GM18508 (cell line): ENCODE results near the gene GPC6.
"Not testable (repeated sequence)": the region's sequence is repeated elsewhere in the genome, so short reads cannot be mapped to it uniquely, and the experiment has no call there.

Source experiments
- ATAC-seq: cut with Tn5 transposase; IDR thresholded peaks from one replicate; pipeline ENCODE4 v1.9.1; 2021; ENCODE audit warnings: moderate number of reproducible peaks; ENCODE audit not compliant: insufficient read depth, unreplicated experiment

Gene GPC6

DNA sequence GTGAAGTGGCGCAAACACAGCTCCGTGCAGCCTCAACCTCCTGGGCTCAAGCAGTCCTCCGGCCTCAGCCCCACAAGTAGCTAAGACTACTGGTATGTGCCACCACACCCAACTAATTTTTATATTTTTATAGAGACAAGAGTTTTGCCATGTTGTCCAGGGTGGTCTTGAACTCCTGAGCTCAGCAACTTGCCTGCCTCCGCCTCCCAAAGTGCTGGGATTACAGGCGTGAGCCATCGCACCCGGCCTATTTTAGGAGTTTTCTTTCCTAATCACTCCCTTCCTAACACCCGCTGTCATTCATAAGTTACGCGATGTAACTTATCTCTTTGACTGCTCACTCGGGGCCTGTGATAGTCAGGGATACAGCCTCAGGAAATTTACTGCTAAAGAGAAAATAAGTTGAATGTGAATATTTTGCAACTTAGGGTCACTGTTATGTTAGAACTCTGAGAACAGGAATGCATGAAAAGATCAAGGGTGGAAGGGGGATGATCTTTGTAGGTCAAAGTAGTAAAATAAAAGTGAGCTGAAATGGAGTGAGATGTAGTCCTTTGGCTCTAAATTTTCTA is 1112.6 kb downstream of the GPC6 start:
- ATAC-seq: no peak

DNA sequence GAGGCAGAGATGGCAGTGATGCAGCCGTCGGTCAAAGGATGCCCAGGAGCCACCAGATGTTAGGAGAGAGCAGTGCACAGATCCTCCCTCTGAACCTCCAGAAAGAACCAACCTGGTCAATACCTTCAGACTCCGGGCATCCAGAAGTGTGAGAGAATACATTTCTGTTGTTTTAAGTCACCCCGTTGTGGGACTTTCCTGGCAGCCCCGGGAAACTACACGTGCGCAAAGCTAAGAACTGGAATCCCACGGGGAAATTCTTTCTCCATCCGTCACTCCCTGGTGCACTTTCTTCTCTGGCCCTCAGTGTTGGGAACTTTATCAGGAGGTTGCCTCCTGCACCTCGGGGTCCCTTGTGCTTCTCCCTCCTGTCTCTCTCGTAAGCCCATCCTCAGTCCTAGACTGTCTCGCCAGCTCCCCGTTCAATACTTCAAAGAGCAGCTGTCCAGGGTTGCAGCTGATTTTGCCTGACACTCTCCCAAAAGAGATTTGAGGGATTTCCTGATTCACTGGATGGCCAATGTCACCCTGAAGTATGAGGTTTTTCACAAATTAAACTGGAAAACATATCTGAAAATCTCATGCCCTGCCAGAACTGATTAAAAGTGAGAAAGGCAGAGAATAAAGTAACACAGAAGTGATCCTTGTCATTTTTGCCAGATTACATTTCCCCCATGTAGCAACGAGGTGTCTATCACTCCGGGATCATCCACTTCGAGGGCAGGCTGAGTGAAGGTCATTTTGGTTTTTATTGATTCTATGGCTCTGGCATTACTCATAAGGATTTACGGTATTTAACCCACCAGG is 1116.0 kb downstream of the GPC6 start:
- ATAC-seq: no peak

DNA sequence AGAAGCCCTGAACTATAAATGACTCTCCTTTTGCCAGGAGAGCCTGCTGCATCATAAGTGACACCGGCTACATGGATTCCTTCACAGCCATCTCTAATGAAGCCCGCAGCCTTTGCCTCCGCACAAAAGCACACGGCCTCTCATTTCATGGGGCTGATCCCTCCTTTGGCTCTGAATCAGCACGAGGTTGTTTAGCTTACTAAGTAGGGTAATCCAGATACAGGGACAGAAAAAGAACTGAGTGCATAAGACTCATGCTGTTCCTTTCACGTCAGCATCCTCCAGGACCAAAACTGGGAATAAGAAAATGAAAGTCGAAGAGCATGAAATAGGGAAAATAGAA is 1116.6 kb downstream of the GPC6 start:
- no peak for ATAC-seq

DNA sequence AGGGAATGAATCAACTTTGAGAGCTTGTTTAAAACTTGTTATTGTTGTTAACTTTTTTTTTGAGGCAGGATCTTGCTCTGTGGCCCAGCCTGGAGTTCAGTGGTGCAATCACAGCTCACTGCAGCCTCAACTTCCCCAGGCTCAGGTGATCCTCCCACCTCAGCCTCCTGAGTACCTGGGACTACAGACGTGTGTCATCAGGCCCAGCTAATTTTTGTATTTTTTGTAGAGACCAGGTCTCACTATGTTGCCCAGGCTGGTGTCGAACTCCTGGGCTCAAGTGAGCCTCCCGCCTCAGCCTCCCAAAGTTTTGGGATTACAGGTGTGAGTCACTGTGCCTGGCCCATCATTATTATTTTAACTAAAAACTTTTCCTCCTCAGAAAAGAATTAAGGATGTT is 1117.1 kb downstream of the GPC6 start:
- not testable (repeated sequence) for ATAC-seq

DNA sequence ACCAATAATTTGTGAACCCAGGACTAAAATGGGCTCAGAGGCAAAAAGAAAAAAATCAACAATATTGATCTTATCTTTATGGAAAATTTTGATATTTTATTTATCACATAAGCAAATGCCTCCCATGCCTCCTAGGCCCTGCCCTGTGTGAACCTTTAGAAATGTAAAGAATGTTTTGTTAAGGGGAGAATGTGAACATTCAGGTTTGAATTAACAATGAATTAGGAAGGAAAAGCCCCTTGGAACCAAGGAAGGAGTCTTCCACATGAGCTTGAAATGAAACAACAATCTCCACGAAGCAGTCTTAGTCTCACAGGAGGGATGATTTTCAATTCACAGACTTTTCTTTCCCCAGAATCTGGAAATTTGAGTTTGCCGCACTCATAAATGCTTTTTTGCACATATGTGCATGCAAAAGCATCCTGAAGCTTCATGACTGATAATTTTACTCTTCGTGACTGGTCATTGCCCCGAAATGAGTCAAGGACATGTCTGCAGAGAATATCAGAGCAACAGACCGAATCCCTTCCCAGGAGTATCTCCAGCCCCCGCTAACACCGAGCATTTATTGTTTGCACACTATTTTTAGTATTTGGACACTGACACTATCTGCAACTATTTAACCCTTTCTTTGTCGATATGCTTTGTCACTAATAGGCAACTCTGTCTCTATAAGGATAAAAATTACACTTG is 1117.7 kb downstream of the GPC6 start:
- ATAC-seq: no peak

DNA sequence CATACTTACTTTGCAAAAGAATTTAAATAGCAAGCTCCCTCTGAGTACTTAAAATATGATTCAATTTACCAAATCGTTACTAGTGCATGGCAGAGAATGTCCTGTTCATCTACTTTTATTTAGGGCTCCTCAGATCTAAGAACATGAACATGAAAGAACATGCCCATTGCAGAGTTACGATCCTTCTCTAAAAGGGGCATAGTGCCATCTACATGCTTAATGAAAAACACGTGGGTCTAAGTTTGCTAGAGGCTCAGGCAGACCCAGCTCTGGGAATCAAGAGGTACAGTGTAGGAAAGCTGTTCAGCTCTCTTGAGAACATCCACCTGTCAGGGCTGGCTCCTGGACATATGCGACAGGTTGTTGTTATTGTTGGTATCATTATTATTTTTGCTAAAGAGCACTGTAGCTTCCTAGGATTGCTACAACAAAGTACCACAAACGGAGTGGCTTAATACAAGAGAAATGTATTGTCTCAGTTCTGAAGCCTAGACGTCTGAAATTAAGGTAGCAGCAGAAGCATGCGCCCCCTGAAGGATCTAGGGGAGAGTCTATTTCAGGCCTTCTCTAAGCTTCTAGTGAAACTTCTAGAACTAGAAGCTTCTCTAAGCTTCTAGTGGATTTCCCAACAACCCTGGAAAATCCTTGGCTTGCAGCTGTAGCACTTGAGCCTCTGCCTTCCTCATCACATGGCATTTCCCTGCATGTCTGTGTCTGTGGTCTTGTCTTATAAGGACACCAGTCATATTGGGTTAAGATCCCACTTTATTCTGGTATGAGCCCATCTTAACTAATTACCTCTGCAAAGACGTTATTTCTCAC is 1119.0 kb downstream of the GPC6 start:
- ATAC-seq: no peak

DNA sequence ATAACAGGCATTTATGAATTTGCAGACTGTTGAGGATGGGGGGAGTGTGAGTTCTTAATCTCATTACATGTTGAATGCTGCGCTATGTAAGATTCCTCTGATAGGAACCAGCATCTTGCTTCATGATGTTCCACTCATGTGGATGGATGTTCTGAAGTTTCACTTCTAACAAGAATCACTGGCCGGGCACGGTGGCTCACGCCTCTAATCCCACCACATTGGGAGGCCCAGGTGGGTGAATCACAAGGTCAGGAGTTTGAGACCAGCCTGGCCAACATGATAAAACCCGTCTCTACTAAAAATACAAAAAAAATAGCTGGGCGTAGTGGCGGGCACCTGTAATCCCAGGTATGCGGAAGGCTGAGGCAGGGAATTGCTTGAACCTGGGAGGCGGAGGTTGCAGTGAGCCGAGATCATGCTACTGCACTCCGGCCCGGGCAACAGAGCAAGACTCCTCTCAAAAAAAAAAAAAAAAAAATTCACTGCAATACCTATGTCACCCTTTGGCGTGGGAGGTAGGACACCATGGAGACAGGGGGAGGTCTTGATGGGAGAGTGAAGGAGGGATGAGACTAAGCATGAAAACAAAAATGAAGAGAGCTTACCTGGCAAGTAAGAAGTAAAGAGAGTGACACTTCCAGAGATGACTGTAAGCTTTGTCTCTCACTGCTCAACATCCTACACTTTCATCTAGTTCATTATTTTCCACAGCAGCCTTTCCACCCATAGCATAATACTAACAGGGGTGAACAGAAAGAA is 1119.8 kb downstream of the GPC6 start:
- no peak for ATAC-seq

DNA sequence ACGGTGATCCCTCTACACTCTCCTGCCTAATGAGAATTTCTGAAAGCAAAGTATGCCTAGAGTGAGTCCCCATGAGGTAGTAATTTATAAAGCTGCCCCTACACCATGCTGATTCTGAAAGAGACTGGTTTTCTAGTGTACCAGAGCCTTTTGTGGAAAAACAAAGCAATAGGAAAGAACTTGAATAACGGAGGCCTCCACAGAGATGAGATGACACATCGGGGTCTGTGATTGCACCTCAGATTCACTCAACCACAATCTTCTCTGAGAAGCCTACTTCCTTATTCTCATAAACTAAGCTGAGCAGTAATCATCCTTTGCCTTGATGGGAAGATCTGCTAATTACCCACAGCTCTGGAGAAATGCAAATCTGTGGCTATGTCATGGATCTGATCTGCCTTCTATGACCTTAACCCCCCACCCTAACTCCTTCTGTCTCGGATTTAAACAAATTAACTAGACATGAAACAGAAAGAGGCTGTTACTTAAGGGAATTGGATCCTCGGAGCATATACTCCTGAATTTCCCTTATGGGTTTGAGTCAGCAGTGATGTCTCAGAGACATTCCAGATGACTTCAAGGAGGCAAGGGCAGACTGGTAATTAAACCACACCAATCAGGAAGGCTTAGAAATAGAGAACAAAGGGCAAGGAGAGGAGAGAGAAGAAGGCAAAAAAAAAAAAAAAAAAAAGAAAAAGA is 1124.8 kb downstream of the GPC6 start:
- ATAC-seq: no peak

DNA sequence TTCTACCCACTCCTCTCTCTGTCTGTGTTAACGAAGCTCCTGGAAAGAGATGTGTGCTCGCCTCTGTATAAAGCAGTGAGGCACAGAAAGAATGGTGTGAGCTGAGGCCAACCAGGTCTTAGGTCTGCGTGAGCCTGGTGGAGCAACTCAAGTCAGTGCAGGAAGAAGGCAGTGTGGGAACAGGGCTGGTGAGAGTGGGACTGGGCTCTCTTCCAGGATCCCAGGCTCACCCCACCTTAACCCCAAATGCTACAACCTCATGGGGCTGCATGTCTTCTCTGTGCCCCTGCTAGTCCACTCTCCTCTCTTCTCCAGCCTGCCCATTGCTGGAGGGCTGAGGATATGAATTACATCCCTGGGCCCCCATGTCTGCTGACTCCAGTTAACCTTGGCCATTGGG is 1125.5 kb downstream of the GPC6 start:
- no peak for ATAC-seq

DNA sequence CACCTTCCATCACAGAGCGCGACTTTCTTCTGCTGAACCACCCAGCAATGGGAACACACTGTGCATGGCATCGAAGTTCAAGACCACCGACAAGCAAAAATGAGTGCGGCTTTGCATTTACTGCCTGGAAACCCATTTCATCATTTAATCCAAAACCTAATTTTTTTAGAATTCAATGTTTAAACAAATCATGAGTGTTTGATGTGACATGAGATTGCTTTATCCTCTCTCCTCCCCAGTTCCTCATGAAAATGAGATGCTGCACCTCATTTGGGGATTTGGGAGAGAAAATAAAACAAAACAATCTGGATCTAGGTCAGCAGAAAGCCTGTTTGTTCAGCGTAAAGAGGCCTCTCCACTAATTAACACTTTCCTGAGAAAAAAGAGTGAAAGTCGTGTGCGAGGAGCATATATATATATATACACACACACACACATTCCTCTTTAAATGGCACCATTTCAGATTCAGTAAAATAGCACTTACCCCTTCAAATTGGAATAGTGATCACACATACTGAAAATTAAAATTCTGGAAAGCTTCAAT is 1126.6 kb downstream of the GPC6 start:
- no peak for ATAC-seq

DNA sequence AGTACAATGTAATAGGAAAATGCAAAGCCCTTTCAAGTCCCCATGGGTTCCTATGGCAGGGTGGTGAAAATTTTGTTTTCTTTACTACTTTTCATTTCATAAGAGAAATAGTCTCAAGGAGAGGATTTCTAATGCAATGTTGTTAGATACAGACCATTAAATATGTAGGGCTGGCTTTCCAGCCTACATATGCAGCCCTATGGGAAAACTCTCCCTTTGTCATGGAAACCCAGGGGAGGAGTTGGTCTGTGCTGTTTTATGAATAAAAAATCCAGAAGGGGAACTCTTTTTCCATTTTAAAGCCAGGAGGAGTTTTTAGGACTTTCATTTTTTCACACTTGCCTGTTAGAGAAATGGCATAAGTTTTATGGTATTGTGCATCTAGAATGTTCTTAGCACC is 1133.3 kb downstream of the GPC6 start:
- no peak for ATAC-seq

DNA sequence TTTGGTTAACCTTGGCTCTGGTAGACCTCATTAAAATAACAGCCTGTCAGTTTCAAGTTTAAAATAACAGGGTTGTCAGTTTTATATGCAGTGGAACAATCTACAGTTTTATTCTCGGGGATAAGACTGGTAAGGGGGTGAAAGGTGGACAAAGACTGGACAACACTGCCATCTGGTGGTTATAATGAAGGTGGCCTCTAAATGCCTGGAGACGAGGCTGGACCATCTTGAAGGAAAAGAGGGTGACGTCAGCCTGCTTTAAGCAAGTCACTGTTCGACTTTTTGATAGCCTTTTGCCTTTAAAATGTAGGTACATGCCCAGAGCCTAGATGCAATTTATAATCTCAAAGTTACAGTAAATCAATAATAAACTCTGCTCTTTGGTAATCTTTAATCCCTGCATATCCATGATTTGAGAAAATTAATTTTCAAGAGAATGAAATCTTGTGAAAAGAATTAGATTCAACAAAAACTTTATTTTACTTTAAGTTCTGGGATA is 1135.9 kb downstream of the GPC6 start:
- ATAC-seq: peak; percentile 97

DNA sequence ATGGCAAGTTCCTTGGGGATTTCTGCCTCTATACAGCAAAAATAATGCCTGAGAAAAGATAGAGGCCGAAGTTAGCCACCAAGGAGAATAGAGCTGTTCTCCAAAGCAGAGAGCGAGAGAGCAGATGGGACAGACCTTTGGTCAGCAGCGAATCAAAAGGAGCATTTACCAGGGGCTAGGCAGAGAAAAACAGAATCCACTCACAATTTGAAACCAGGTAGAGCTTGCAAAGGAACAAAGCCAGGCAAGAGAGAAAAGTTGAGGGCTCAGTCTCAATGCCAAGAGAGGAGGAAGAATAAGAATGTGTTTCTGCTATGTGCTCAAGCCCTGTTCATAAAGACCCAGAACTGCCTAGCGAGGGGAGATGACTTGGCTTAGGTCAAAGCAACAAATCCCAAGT is 1140.1 kb downstream of the GPC6 start:
- no peak for ATAC-seq

DNA sequence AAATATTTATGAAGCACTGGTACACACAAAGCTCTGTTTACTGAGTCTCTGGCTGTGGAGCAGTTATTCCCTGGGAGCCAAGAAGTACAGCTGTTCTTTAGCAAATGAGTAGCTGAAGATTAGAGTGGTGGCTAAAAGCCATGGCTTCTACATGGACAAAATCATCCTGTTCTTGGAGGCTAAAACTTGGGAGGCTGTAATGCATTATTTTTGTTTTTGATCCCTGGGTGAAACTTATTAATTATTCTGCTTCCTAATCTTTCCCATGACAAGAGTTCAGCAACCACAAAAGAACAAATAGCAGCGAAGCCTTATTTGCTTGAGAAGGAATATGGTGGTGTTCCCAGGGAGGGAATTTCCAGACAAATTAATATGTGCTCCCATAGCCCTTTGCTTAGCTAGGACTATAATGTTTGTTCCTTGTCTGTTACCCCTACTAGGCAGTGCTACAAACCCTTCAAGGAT is 1143.4 kb downstream of the GPC6 start:
- ATAC-seq: no peak

DNA sequence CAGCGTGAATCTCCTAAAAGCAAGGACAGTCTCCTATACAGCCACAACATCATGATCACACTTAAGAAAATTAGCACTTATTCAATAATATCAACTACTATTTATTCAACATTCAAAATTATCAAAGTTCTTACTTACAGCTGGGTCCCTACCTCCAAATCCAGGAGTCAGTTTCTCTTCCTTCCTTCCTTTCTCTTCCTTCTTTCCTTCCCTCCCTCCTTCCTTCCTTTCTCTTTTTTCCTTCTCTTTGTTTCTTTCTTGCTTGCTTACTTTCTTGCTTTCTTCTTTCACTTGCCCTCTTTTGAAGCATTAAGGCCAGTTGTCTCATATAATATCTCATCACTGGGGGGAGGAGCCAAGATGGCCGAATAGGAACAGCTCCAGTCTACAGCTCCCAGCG is 1145.2 kb downstream of the GPC6 start:
- ATAC-seq: no peak

DNA sequence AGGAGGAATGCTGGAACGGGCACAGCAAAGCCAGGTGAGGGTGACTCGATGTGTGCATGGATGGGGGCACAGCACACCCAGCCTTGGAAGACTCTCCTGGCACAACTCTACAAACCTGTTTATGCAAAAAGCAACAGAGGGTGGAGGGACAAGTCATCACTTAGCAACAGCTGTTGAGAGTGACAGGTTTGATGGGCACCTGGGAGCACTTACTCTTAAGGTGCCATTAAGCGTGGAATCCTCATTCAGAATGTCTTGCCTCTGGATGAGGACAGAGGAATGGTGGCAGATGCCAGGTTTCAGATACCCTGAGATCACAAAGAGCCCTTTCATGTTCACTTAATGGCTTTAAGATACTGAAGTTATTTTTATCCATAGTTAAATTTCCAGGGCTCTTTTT is 1155.9 kb downstream of the GPC6 start:
- no peak for ATAC-seq

DNA sequence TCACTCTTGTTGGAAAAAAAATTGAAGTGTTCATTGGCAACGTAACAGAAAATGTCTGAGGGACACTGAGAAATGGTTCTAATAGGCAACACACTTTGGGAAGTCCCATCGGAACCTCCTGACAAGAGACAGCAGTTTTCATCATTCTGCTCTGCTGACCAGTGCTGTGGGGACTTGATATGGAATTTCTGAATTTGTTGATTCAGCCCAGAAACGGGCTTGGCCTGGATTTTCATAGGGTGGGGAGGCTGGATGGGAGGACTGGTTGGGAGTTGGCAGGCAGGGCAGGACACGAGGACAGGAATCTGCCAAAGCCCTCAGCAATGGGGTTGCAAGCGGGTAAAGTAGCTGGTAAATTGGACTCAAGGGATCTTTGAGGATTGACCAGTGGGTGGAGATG is 1156.4 kb downstream of the GPC6 start:
- no peak for ATAC-seq

DNA sequence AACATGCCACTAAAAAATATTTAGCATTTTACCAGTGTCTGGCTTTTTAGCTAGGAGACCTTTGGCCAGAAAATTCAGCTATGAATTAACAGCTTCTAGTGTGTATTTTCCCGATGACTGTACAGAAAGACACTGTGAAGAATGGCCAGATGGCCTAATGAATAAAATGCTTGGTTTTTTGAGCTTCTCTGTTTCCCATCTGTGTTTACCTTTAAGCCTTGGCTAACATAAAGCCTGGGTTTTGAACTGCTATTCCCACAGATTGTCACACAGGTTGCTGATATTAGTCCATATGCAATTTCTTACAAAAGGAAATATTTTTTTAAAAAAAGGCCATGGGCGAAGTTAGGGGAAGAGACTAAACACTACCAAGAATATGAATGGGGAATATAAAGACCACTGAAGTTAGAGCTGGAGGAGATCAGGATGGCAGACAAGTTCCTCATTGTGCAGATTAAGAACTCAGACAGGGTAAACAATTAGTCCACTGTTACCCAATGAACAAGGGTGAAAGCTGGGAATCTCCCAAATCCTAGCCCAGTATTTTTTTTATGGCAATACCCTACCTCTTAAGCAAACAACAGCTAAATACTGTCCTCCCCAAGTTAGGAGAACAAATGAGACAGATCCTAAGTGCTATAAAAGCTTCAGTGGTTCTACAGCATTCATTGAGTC is 1157.8 kb downstream of the GPC6 start:
- no peak for ATAC-seq
